Measurements from ENCODE around the gene UCK2.

Gene UCK2

GRCh38 chr1:165833358-165833757, 5.9 kb downstream of the UCK2 start:
- no peak for TF ChIP-seq CTCF (IDR thresholded peaks at IDR 0.05; ENCODE audit: low read depth, low read length, missing control alignments)
- DNase-seq (ENCODE audit: extremely low read depth, low read depth): no peak
- no peak overlapping the region for H3K4me3 ChIP-seq (replicated peaks; ENCODE audit: low read depth, low read length)

GRCh38 chr1:165834229-165834628, 6.8 kb downstream of the UCK2 start:
- no peak for TF ChIP-seq CTCF (IDR thresholded peaks at IDR 0.05; ENCODE audit: low read depth, low read length, missing control alignments)
- no peak for DNase-seq (ENCODE audit: extremely low read depth, low read depth)
- no peak overlapping the region for H3K4me3 ChIP-seq (replicated peaks; ENCODE audit: low read depth, low read length)

GRCh38 chr1:165834881-165835280, 7.5 kb downstream of the UCK2 start:
- TF ChIP-seq CTCF (IDR thresholded peaks at IDR 0.05; ENCODE audit: low read depth, low read length, missing control alignments): no peak
- DNase-seq (ENCODE audit: extremely low read depth, low read depth): no peak
- H3K4me3 ChIP-seq (replicated peaks; ENCODE audit: low read depth, low read length): no peak overlapping the region

- no peak for DNase-seq (ENCODE audit: extremely low read depth, low read depth)
- no peak overlapping the region for H3K4me3 ChIP-seq (replicated peaks; ENCODE audit: low read depth, low read length)
- TF ChIP-seq CTCF (IDR thresholded peaks at IDR 0.05; ENCODE audit: low read depth, low read length, missing control alignments): no peak
Measured at GRCh38 chr1:165836664-165837482, 9.5 kb downstream of the UCK2 start.

- TF ChIP-seq CTCF (IDR thresholded peaks at IDR 0.05; ENCODE audit: low read depth, low read length, missing control alignments): no peak
- no peak for DNase-seq (ENCODE audit: extremely low read depth, low read depth)
Measured at GRCh38 chr1:165837838-165838364, 10.5 kb downstream of the UCK2 start.

GRCh38 chr1:165840423-165840822, 13.0 kb downstream of the UCK2 start:
- H3K4me3 ChIP-seq (replicated peaks; ENCODE audit: low read depth, low read length): no peak overlapping the region
- DNase-seq (ENCODE audit: extremely low read depth, low read depth): no peak
- TF ChIP-seq CTCF (IDR thresholded peaks at IDR 0.05; ENCODE audit: low read depth, low read length, missing control alignments): no peak

More at GRCh38 chr1:165837838-165838364, 10.5 kb downstream of the UCK2 start:
- no peak overlapping the region for H3K4me3 ChIP-seq (replicated peaks; ENCODE audit: low read depth, low read length)
